Hepatocyte (in vitro differentiated cells): Measurements from ENCODE around the gene IFFO2.

Source experiments
- CTCF ChIP-seq: fragments of 200-600 bp; sonication (generic); IDR thresholded peaks from 2 replicates; pipeline ENCODE4 v1.5.1; 2016; ENCODE audit warnings: antibody characterized with exemption, mild to moderate bottlenecking; ENCODE audit not compliant: poor library complexity
- EZH2 ChIP-seq: fragments of 200-600 bp; sonication (generic); IDR thresholded peaks from 2 replicates; pipeline ENCODE4 v1.6.1; 2016; ENCODE audit warnings: antibody characterized with exemption, mild to moderate bottlenecking, borderline replicate concordance

- no peak for TF ChIP-seq CTCF
- no peak for TF ChIP-seq EZH2
These were observed 24.7 kb downstream of the IFFO2 start for GRCh38 chr1:18931730-18932129.
